Uterus (tissue), 4 donors: ENCODE measurements around the gene NPW. TPM values are rescaled to one million over a fixed set of nuclear protein-coding genes. Genes with fewer than 3 reads are reported as not detected.
A peak's percentile ranks its signal among the peaks of the same experiment; 100 is the strongest.

ENCODE experiments used
- DNase-seq, 2 donors: peaks; one replicate each; pipeline ENCODE4 v3.0.0-alpha.2; 2019 to 2020
- H3K27ac ChIP-seq, 2 donors: fragments of 200-600 bp; sonication (generic); 1 replicate in 1 of 2; 2 replicates in 1 of 2; pipeline ENCODE4 v1.5.1; 2016 to 2018
- H3K27me3 ChIP-seq, 2 donors: fragments of 200-600 bp; sonication (generic); one replicate each; pipeline ENCODE4 v1.5.1; 2018 to 2019; ENCODE audit warnings: control low read depth in 1 of 2
- H3K36me3 ChIP-seq, 2 donors: fragments of 200-600 bp; sonication (generic); one replicate each; pipeline ENCODE4 v1.5.1; 2019; ENCODE audit warnings: control low read depth in 1 of 2
- H3K4me1 ChIP-seq, 2 donors: fragments of 200-600 bp; sonication (generic); one replicate each; pipeline ENCODE4 v1.5.1; 2018 to 2019; ENCODE audit warnings: control low read depth in 1 of 2
- H3K4me3 ChIP-seq, 2 donors: fragments of 200-600 bp; sonication (generic); 1 replicate in 1 of 2; 2 replicates in 1 of 2; pipeline ENCODE4 v1.5.1; 2018 to 2019; ENCODE audit warnings: mild to moderate bottlenecking in 1 of 2
- H3K9me3 ChIP-seq, 2 donors: fragments of 200-600 bp; sonication (generic); one replicate each; pipeline ENCODE4 v1.5.1; 2019; ENCODE audit warnings: control low read depth in 1 of 2
- CTCF ChIP-seq, 4 experiments: fragments of 200-600 bp in 2 of 4; fragments of 450-650 bp in 2 of 4; sonication (generic) in 2 of 4; IDR thresholded peaks; one replicate each; pipeline ENCODE4 v1.5.1; 2016 to 2019; ENCODE audit warnings: antibody characterized with exemption in 4 of 4, mild to moderate bottlenecking in 2 of 4, moderate library complexity in 1 of 4
- POLR2A ChIP-seq, 2 donors: fragments of 450-650 bp; IDR thresholded peaks; one replicate each; pipeline ENCODE4 v1.6.1; 2016; ENCODE audit warnings: antibody characterized with exemption in 2 of 2, mild to moderate bottlenecking in 1 of 2, moderate library complexity in 1 of 2
- intact Hi-C: fragments of 100-400 bp; cut with DNase I; formaldehyde crosslinking; loops from one replicate; pipeline ENCODE4 v1.15.1; 2023; ENCODE audit warnings: low total_unique reads
- total RNA-seq, 4 donors: library from RNA; depleted of rRNA in 3 of 4; stranded (reverse); fragments of >200 nt in 3 of 4; gene quantifications; one replicate each; pipeline versions ENCODE4 v1.1.0 to v1.2.4, GENCODE V29; 2014 to 2023
- donor health status: DM: yes; HTN: yes; CAD: no.

NPW gene
- total RNA-seq, 4 donors from 2014 or later, result 1.5 TPM; not detected in 3

DNA sequence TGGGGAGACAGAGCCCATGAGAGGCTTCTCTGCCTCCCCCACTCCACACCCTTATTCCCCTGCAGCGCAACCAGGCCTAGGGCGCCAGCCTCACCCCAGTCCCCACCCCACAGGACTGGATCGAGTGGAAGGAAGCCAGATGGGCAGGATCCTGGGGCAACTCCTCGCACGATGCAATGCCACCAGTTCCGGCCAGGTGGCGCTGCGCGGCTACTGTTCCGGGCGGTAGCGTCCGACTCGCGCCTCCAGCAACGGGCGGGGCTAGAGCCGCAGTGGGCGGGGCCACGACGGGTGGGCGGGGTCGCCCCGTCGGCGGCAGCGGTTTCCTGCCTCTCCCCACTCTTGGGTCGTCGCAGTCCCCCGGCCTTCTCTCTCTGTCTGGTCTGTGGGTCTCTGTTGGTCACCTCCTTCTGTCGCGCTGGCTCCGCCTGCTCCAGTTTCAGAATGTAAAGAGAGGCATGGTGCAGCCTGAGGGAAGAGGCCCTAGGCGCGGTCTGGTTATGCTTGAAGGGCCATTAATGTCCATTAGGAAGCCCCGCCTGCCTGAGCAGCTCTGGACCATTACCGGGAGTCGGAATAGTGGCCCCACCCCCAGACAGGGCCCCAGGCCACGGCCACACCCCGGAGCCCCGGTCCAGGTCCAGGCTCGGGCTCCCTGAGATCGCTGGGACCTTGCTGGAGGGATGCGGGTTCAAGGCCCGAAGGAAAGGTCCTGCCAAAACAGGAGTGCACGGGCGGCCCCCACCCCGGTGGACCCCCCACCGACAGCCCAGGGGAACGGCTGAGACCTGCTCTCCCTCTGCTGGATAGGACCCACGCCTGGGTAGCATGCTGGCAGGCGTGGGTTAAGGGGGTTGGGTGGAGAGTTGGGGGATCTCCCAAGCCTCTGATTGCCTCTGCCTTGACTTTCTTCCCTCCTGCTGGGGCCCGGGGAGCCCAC, 3.8 kb downstream of the NPW start:
- peaks cover 0 to 18% of the 10 kb centered on the region in 2 donors for H3K4me1 ChIP-seq
- H3K4me3 ChIP-seq, result peak overlapping the region; percentile 12 to 23
- intact Hi-C loops, result loop anchor here (5.0 kb wide), 1 partner anchor 119 kb away; no protein-coding TSS in a partner anchor

DNA sequence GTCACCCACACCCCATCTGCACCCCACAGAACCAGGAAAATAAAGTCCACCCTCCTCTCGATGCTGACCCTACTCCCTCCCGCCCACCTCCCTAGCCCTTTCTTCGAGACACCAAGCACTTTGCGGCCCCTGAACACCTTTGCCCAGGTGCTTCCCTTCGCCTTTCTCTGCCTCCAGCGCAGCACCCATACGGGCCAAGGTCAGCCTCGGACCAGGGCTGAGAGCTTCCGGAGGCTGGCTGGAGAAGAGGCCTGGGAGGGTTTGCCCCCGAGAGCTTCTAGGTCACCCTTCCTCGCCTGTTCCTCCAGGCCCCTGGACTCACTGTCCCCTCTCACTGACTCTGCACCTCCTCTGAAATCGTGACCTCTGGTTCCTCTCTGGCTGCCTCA, 4.4 kb downstream of the NPW start:
- DNase-seq, result no peak
- Histone ChIP-seq H3K9me3 (no peaks in the 10 kb centered on the region), H3K36me3 (no peaks in the 10 kb centered on the region), H3K27me3 (peaks cover 0 to 9% of the 10 kb centered on the region in 2 donors), H3K4me3 (no peak overlapping the region), H3K4me1 (peaks cover 0 to 18% of the 10 kb centered on the region in 2 donors), H3K27ac (peak overlapping the region; percentile 58 to 67)
- intact Hi-C loops, result loop anchor here (5.0 kb wide), 1 partner anchor 118 kb away; no protein-coding TSS in a partner anchor
- TF ChIP-seq CTCF (IDR thresholded peaks at IDR 0.05) (no peak), POLR2A (IDR thresholded peaks at IDR 0.05) (no peak)

More for the DNA sequence above, 3.8 kb downstream of the NPW start:
- Histone ChIP-seq H3K36me3 (no peaks in the 10 kb centered on the region), H3K9me3 (no peaks in the 10 kb centered on the region), H3K27ac (peak overlapping the region; percentile 58 to 67), H3K27me3 (peaks cover 0 to 9% of the 10 kb centered on the region in 2 donors)
- TF ChIP-seq CTCF (IDR thresholded peaks at IDR 0.05) (peak; percentile 99 to 100 (median 99)), POLR2A (IDR thresholded peaks at IDR 0.05) (peak; percentile 53 to 62)
- peak; percentile 90 to 96 for DNase-seq

DNA sequence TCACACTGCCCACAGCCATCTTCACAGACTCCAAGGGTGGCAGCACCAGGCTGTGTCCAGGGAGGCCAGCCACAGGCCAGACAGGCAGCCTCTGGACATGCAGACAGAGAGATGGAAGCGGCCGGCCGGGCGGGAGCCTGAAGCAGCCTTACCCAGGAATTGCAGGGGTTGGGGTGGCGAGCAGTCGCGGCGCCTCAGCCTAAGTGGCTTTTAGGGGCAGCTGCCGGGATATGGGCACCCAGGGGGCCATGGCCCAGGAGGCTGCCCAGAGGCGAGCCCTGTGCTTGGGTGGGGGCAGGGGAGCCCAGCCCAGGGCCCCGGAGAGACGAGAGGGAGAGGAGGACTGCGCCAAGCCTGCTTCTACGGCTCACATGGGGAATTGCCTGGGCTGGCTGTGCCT, 5.7 kb downstream of the NPW start:
- Histone ChIP-seq H3K4me1 (peaks cover 0 to 11% of the 10 kb centered on the region in 2 donors), H3K27ac (no peak overlapping the region), H3K27me3 (peaks cover 0 to 5% of the 10 kb centered on the region in 2 donors), H3K4me3 (no peak overlapping the region), H3K9me3 (no peaks in the 10 kb centered on the region), H3K36me3 (no peaks in the 10 kb centered on the region)
- TF ChIP-seq CTCF (IDR thresholded peaks at IDR 0.05) (no peak), POLR2A (IDR thresholded peaks at IDR 0.05) (no peak)
- DNase-seq, result no peak
- intact Hi-C loops, result no loop called here

GRCh38 chr16:2025878-2026460, 6.4 kb downstream of the NPW start:
- no peak for TF ChIP-seq POLR2A (IDR thresholded peaks at IDR 0.05)
- TF ChIP-seq CTCF (IDR thresholded peaks at IDR 0.05), result no peak
- Histone ChIP-seq H3K4me3 (peak overlapping the region; percentile 20 to 25), H3K27ac (peak overlapping the region; percentile 62 to 79), H3K27me3 (no peaks in the 10 kb centered on the region), H3K36me3 (no peaks in the 10 kb centered on the region), H3K4me1 (peaks cover 0 to 6% of the 10 kb centered on the region in 2 donors), H3K9me3 (no peaks in the 10 kb centered on the region)
- DNase-seq, result no peak
- intact Hi-C loops, result no loop called here
